GM18505 (cell line): ENCODE results near the gene KRTAP10-1.

ENCODE experiments used
- ATAC-seq: cut with Tn5 transposase; IDR thresholded peaks from one replicate; pipeline ENCODE4 v1.9.1; 2021; ENCODE audit not compliant: unreplicated experiment
- POLR2A ChIP-seq: IDR thresholded peaks from 4 replicates; pipeline ENCODE4 v1.6.1; 2011; ENCODE audit warnings: borderline replicate concordance; ENCODE audit not compliant: insufficient read depth, insufficient read length; ENCODE audit errors: extremely low read depth

Gene KRTAP10-1

DNA sequence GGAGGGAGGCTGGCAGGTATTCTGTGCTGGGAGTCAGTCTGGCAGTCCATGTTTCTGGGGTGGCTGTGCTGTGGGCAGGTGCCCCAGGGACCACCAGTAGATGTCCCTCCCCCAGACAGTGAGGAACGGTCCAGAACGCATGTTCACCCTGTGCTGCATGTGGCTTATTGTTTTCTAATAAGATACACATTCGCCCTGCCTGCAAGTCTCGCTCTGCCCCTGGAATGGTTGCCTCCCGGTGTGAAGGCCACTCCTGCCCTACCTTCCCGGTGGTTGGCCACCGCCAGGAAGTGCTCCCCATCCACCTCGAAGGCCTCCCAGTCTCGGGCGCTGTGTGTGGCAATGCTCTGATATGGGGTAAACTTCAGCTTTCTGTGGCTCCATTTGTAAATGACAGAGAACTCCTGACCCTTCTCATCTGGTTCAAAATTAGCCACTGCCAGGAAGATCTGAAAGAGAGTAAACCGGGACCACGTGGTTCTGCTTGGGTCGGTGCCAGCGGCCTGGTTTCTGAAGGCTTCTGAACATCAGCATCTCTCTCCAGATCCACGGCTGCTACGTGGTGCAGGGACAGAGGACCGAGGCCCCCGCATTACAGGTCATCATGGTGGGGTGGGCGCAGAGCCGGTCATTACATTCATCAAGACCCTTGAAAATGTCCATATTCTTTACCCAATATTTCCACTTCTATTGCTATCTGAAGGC is 14.5 kb downstream of the KRTAP10-1 start:
- TF ChIP-seq POLR2A: no peak
- no peak for ATAC-seq

DNA sequence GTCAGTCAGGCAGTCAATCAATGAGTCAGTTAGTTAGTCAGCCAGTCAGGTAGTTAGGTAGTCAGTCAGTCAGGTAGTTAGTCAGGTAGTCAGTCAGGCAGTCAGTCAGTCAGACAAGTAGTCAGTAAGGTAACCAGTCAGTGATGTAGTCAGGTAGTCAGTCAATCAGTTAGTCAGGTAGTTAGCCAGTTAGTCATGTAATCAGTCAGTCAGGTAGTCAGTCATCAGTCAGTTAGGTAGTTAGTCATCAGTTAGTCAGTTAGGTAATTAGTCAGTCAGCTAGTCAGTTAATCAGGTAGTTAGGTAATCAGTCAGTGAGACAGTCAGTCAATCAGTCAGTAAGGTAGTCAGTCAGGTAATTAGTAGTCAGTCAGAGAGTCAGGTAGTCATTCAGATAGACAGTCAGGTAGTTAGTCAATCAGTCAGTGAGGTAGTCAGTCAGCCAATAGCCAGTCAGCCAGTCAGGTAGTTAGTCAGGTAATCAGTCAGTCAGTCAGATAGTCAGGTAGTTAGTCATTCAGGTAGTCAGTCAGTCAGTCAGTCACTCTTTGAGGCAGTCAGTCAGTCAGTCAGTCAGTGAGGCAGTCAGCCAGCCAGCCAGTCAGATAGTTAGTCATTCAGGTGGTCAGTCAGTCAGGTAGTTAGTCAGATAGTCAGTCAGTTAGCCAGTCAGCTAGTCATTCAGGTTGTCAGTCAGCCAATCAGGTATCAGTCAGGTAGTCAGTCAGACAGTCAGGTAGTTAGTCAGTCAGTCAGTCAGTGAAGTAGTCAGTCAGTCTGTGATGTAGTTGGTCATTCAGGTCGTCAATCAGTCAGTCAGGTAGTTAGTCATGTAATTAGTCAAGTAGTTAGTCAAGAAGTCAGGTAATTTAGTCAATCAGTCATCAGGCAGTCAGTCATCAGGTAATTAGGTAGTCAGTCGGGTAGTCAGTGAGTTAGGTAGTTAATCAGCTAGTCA is 15.3 kb downstream of the KRTAP10-1 start:
- no peak for TF ChIP-seq POLR2A
- ATAC-seq: no peak

DNA sequence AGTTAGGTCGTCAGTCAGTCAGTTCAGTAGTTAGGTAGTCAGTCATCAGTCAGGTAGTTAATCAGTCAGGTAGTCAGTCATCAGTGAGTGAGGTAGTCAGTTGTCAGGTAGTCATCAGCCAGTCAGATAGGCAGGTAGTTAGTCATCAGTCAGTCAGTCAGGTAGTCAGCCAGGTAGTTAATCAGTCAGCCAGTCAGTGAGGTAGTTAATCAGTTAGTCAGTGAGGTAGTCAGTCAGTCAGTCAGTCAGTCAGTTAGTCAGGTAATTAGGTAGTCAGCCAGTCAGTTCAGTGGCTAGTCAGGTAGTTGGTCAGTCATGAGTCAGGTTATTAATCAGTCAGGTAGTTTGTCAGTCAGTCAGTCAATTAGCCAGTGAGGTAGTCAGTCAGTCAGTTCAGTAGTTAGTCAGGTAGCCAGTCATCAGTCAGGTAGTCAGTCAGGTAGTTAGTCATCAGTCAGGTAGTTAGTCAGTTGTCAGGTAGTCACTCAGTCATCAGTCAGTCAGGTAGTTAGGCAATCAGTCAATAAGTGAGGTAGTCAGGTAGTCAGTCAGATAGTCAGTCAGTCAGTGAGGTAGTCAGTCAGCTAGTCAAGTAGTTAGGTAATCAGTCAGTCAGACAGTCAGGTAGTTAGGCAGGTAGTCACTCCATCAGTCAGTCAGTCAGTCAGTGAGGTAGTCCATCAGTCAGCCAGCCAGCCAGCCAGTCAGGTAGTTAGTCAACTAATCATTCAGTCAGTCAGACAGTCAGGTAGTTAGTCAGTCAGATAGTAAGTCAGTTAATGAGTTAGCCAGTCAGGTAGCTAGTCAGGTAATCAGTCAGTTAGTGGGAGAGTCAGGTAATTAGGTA is 16.2 kb downstream of the KRTAP10-1 start:
- no peak for TF ChIP-seq POLR2A
- ATAC-seq: no peak

GRCh38 chr21:44522753-44523204 is 17.2 kb downstream of the KRTAP10-1 start:
- ATAC-seq: no peak

GRCh38 chr21:44521928-44522752 is 17.9 kb downstream of the KRTAP10-1 start:
- TF ChIP-seq POLR2A: no peak
- no peak for ATAC-seq

More at GRCh38 chr21:44522753-44523204, 17.2 kb downstream of the KRTAP10-1 start:
- no peak for TF ChIP-seq POLR2A

GRCh38 chr21:44521301-44521927 is 18.6 kb downstream of the KRTAP10-1 start:
- no peak for ATAC-seq
- TF ChIP-seq POLR2A: no peak

GRCh38 chr21:44520326-44521300 is 19.4 kb downstream of the KRTAP10-1 start:
- TF ChIP-seq POLR2A: no peak
- no peak for ATAC-seq

DNA sequence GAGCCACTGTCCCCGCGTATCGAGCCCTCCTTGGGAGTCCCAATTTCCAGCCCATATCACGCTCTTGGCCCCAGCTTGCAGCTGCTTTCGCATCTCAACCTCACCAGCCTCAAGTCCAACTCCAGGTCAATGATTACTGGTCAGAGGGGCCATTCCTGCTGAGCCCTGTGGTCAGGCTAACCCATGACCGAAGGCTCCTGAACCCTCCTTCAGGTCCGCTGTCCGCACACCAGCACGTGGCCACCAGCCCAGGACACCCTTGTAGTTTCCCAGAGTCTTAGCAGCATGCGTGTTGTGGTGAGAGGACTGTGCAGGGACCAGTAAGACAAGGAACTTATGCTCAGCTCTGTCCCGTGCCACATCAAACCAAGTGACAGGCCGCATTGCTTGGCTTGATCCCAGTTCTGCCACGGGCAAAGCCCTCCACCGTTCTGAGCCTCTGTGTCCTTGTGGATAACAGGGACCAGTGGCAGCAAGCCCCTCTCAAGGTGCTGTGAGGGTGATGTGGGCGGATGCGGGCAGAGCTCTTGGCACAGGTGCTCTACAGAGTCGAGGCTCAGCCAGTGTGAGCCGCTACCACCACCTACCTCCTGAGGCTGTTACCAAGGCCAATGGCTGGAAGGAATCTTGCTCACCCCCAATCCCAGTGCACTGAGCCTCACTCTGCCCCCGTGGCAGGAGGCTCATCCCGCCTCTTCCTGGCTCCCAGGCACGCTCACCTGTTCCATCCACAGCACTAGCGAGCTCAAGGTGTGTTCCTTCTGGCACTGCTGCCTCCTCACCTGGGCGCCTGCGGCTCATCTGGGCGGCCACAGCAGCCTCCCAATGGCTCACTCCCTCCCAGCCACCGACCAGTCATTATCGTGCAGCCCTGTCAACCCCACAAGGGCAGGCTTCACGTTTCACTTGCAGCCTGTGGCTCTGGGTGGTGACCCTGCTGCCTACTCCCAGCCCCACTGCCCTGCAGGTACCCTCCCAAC is 20.4 kb downstream of the KRTAP10-1 start:
- no peak for TF ChIP-seq POLR2A
- no peak for ATAC-seq

DNA sequence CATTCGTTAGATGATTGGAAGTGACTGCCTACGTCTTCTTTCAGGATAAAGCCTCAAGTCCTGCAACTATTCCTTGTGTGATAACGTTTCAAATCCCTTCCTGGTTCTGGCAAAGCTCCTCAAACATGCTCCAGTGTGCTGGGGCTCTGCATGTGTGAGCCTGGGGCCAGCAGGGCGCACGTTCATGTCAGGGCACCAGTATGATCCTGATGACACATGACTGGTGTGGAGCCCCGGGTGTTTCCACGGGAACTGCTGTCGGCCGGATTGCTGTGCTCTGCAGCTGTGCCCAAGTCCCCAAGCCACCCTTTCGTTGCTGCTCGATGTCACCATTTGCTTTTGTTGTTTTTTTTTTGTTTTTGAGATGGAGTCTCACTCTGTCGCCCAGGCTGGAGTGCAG is 21.3 kb downstream of the KRTAP10-1 start:
- TF ChIP-seq POLR2A: no peak
- ATAC-seq: no peak
